GM10266 (cell line): ENCODE results near the gene C16orf96.

ENCODE experiments used
- DNase-seq: peaks from one replicate; pipeline ENCODE4 v3.0.0; 2012; ENCODE audit errors: extremely low spot score
- TF ChIP-seq, protein P1 (sequence below): IDR thresholded peaks from 2 replicates; pipeline ENCODE4 v1.5.1; 2012; ENCODE audit warnings: mild to moderate bottlenecking, low read depth; ENCODE audit not compliant: control insufficient read depth, insufficient read depth; ENCODE audit errors: missing control alignments

The C16orf96 gene

DNA sequence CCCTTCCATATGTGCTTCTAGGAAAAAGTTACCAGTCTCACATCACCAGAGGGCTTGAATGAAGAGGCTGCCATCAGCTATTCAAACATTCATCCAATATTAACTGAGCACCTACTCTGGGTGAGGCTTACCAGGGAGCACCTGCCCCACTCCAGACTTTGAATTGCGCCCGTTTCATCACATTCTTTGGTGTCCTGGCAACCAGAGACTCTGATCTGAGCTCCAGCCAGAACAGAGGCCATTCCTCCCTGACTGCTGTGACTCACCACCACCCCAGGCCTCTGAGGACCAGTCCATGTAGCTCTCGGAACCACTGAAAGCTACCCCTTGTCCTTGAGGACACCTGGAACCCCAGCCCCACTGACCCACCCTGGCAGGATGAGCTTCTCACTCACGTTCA, at the start of gene C16orf96:
Gene C16orf96 (plus strand): TSS at position 229 of the 400 bp plus-strand sequence. CDS start 150 bp downstream, at position 379.
- TF ChIP-seq, protein P1, sequence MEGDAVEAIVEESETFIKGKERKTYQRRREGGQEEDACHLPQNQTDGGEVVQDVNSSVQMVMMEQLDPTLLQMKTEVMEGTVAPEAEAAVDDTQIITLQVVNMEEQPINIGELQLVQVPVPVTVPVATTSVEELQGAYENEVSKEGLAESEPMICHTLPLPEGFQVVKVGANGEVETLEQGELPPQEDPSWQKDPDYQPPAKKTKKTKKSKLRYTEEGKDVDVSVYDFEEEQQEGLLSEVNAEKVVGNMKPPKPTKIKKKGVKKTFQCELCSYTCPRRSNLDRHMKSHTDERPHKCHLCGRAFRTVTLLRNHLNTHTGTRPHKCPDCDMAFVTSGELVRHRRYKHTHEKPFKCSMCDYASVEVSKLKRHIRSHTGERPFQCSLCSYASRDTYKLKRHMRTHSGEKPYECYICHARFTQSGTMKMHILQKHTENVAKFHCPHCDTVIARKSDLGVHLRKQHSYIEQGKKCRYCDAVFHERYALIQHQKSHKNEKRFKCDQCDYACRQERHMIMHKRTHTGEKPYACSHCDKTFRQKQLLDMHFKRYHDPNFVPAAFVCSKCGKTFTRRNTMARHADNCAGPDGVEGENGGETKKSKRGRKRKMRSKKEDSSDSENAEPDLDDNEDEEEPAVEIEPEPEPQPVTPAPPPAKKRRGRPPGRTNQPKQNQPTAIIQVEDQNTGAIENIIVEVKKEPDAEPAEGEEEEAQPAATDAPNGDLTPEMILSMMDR, result no peak
- DNase-seq, result no peak

DNA sequence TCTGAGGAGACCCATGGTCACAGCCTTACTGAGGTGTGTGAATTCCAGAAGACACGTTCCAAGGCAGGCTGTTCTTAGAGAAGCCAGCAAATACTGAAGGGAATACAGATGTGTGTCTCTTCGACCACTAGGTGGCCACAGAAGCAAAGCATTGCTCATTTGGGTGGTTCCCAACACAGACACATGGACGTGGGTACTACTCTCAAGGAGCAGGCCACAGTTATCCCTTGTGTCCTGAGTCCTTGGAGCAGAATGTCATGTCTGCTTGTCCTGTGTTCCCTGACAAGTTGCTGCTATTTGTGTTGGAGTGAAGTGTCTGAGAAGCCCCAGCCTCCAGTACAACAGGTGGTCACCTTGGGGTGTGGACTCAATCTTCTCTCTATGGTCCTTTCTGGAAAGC, 49.7 kb upstream of the C16orf96 start:
- peak; percentile 70 for DNase-seq
- TF ChIP-seq, protein P1, result peak; percentile 81

DNA sequence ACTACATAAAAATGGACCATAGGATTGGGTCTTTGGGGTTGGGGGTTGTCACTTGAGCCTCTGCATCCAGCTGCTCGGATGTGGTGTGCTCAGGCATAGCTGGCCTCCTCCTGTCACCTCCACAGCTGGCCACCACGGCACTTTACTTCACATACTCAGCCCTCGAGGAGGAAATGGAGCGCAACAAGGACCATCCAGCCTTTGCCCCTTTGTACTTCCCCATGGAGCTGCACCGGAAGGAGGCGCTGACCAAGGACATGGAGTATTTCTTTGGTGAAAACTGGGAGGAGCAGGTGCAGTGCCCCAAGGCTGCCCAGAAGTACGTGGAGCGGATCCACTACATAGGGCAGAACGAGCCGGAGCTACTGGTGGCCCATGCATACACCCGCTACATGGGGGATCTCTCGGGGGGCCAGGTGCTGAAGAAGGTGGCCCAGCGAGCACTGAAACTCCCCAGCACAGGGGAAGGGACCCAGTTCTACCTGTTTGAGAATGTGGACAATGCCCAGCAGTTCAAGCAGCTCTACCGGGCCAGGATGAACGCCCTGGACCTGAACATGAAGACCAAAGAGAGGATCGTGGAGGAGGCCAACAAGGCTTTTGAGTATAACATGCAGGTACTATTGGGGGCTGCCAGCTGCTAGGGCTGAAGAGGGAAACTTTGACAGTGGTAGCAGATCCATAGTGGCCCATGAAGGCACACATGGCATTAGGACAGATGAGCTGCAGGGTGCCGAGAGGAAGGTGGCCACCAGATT, 48.4 kb upstream of the C16orf96 start:
- no peak for DNase-seq
- TF ChIP-seq, protein P1, result no peak

DNA sequence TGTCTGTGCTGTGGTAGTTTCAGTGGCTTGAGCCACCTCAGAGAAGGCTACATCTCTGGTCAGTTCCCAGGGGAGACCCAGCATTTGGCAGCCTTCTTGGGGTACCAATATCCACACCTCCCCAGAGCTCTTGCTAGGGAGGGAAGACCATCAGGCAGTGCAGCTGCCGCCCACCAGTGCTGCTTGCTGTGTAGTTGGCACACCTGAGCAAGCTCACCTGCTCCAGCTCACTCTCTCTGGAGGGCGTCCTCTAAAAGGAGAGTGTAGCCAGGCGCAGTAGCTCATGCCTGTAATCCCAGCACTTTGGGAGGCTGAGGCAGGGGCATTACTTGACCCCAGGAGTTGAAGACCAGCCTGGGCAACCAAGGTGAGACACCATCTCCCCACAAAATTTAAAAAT, 47.3 kb upstream of the C16orf96 start:
- DNase-seq, result no peak
- TF ChIP-seq, protein P1, result no peak

DNA sequence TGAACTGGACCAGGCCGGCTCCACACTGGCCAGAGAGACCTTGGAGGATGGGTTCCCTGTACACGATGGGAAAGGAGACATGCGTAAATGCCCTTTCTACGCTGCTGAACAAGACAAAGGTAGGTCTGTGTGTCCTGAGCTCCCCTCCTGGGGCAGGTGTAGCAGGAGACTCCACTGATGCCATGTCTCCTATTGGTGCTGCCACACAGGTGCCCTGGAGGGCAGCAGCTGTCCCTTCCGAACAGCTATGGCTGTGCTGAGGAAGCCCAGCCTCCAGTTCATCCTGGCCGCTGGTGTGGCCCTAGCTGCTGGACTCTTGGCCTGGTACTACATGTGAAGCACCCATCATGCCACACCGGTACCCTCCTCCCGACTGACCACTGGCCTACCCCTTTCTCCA, 46.7 kb upstream of the C16orf96 start:
- no peak for DNase-seq
- TF ChIP-seq, protein P1, result no peak

DNA sequence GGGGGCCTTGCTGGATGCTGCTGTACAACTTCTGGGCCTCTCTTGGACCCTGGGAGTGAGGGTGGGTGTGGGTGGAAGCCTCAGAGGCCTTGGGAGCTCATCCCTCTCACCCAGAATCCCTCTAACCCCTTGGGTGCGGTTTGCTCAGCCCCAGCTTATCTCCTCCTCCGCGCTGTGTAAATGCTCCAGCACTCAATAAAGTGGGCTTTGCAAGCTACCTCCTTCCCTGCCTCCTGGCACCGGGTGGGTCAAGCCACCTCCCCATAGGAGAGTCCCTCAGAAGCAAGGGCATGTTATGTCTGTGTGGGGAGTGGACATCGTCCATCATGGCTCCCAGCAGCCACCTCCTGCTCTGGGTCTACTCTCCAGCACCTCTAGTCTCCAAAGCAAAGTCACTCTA, 46.0 kb upstream of the C16orf96 start:
- no peak for DNase-seq
- TF ChIP-seq, protein P1, result no peak

DNA sequence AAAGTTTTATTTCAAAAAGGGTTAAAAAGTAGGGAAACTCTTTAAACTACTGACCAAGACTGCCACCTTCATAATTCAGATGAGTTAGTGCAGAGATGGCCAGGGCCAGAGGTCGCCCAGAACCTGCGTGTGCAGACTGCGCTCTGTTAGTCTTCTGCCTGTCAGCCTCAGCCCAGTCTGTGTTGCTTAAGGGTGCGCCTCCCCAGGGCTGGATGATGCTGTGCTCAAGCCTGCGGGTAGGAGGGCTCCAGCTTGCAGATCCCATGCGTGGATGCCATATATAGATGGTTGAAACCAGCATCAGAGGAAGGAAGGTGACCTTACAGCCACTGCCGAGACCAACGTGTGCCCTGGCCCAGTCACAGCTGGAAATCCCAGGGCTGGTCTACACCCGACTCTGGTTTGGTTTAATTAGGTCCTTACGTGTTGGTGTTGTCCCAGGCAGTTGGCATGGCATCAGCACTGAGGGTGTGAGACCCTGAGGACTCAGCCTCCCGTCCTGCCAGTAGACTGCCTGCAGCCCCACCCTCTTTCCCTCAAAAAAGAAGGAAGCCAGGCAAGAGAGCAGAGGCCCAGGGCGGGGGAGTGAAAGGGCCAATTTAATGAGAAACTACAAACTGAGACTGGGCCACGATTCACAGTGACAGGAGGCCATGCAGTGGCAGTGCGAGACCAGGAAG, 45.3 kb upstream of the C16orf96 start:
- no peak for DNase-seq
- TF ChIP-seq, protein P1, result no peak
